Activated gamma-delta T cell treated with anti-CD3 and anti-CD28 coated beads, Interleukin-2, amount 50 U/mL, for 16 hours (primary cell): ENCODE data around the gene TECR.
"Not testable (repeated sequence)": the region's sequence is repeated elsewhere in the genome, so short reads cannot be mapped to it uniquely, and the experiment has no call there.

Source experiments
- DNase-seq: peaks from one replicate; pipeline ENCODE4 v3.0.0-alpha.2; 2020; ENCODE audit warnings: low read depth

Gene TECR

GRCh38 chr19:14540741-14541525 is 11.5 kb downstream of the TECR start:
- DNase-seq, result no peak

DNA sequence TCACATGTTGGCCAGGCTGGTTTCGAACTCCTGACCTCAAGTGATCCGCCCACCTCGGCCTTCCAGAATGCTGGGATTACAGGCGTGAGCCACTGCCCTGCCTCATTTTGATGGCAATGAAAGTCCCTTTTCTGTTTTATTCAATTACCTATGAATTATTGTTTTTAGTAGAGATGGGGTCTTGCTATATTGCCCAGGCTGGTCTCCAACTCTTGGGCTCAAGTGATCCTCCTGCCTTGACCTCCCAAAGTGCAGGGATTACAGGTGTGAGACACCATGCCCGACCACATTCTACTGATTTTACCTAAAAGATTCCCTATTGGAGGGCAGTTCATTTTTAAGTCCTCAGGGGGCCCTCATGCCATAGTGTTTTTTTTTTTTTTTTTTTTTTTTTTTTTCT is 12.6 kb downstream of the TECR start:
- DNase-seq, result not testable (repeated sequence)

DNA sequence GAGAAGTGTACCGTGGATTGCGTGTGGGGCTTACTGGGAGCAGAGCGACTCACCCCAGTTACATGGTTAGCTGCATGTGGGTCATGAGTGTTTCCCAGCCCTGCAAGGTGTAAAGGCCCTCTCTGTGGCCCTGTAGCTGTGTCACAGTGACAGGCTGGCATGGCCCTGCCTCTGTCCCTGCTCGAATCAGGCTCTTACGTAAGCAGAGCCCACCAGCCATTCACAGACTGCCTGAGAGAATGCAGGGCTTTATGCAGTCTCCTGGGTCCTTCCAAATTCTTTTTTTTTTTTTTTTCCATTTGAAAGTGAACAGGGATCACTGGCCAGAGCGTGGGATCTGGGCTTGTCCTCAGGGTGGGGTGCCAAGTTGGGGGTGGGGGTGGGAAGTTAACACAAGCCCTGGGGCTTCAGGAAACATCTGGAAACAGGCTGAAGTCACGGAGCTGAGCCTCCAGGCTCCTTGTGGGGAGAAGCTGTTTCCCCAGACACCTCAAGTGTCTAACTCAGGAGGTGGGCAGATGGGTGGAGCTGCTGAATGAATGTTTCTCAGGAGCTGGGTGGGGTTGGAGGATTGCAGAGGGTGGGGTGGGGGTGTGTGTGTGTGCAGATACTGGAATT is 13.4 kb downstream of the TECR start:
- DNase-seq, result no peak

DNA sequence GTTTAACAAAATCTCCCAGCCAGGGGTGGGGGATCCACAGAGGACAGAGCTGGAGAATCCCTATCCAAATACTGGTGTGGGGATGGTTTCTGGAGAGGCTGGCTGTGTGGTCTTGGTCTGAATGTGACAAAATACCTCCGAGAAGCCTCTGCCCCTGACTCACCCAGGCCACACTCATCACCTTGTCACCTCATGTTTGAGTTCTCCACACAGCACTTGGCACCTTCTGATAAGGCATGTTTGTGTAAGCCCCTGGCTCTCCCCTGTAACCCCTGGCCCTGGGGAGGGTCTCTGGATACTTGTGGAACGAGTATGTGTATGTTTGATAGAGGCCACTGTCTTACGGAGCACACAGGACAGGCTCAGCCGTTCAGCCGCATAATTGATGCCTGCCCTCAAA is 14.7 kb downstream of the TECR start:
- DNase-seq, result no peak

DNA sequence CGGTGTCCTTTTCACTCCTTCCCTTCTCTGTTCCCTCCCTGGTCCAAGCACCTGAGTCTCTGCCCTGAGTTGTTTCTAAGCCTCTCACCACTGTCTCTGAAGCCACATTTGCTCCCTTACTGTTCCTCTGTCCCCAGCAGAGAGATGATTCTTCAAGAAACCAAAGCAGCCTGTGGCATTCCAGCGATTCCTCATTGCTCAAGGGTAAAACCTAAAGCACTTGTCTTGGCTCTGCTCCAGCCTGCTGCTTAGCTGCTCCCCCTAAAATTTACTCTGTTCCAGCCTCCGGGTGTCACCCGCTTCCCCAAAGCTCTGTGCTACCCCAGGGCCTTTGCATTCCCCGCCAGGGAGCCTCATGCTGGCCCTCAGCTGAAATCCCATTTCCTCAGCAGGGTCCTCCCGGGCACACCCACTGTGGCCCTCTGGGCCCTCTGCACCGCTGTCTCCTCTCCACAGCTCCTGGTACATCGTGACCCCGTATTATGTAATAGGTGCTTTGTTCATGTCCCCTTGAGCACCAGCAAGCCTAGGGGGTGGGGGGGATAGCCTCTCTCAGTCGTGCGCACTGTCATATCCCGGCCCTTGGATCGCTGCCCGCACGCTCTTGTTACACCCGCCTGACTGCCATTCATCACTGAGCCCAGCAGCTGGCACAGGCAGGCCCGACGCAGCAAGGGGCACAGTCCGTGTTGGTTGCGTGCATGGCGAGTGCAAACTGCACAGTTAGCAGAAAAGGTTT is 15.8 kb downstream of the TECR start:
- DNase-seq, result no peak

- no peak for DNase-seq
These were observed 16.3 kb downstream of the TECR start for GRCh38 chr19:14545716-14546082.

- DNase-seq, result no peak
These were observed 20.9 kb downstream of the TECR start for GRCh38 chr19:14550201-14550754.

- peak; percentile 55 for DNase-seq
These were observed 22.0 kb downstream of the TECR start for GRCh38 chr19:14551134-14552005.

DNA sequence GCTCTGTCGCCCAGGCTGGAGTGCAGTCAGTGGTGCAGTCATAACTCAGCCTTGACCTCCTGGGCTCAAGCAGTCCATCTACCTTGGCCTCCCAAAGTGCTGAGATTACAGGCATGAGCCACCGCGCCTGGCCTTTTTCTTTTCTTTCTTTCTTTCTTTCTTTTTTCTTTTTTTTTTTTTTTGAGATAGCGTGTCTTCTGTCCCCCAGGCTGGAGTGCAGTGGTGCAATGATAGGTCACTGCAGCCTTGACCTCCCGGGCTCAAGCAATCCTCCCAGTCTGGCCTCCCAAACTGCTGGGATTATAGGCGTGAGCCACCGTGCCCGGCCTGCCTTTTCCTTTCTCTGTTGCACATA is 22.6 kb downstream of the TECR start:
- DNase-seq, result not testable (repeated sequence)

DNA sequence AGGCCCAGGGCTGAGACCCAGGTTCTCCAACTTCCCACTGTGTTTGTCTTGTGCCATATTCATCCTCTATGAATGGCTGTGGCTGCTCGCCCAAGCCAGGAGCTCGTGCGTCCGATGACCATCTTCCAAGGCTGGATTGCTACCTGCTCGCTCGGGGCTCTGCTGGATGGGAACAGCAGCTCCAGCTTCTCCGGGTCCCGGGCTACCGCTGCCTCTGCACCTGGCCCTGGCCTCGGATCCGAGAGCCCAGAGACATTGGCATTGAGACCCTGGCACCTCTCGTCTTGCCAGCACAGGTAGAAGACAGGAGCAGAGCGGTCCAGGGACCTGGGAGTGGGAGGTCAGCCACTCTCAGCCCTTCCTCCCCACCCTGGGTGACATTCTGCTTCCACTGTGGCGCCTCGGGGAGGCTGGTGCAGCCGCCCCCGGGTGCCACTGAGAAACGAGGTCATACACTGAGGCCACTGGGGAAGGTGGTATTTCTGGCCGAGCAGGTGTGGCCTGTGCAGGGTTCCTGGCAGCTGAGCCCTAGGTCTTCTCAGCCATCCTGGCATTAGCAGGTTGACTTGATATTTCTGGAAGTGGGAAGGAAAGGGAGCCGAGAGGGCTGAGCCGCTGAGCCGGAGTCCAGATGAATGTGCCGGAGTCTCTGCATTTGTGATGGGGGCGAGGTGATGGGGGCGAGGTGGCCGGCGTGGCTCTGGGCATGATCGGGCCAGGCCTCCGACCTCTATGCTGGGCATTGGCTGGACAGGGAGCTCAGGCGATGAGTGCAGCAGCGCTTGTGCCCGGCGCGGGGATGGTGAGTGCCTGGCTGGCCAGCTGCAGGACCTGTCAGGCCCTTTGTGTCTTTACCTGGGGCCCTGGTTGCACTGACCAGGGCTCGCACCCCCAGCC is 23.9 kb downstream of the TECR start:
- no peak for DNase-seq

DNA sequence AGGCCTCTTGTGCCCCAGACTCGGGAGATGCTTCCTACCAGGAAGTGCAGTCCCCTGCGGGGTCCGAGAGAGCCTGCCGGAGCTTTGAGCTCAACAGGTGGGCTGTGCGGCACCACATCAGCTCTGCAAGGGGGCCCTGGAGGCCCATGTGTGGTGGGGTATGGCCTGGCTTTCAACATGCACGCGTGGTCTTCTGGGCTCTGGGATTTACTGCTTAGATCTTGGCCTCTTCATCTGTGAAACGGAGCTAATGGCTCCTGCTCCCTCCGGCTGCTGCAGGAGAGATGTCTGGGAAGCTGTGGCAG is 24.5 kb downstream of the TECR start:
- no peak for DNase-seq

- no peak for DNase-seq
These were observed 25.0 kb downstream of the TECR start for GRCh38 chr19:14554382-14554812.

GRCh38 chr19:14555918-14556661 is 26.7 kb downstream of the TECR start:
- DNase-seq, result no peak

DNA sequence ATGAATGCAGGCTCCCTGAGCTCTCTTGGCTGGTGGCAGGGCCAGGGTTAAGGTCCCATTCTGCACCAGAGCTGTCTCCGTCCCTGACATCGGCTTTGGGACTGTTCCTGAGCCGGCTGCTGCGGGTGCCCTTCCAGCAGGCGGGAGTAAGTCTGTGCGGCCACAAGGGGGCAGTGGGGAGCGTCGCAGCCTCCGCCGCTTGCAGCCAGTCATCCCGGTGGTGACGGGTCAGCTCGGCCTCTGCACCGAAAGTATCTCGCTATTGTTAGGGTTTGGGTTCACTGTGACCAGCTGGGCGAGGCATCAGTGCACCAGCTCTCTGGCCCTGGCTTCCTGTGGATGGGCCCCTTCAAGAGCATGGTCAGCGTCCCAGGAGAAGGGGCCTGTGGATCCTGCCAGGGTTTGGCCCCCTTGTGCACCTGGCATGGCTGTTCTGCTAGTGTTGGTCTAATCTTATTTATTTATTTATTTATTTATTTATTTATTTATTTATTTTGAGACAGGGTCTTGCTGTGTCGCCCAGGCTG is 27.3 kb downstream of the TECR start:
- DNase-seq, result peak; percentile 55

- no peak for DNase-seq
These were observed 29.1 kb downstream of the TECR start for GRCh38 chr19:14558370-14559066.

- no peak for DNase-seq
These were observed 30.8 kb downstream of the TECR start for GRCh38 chr19:14559916-14560775.

DNA sequence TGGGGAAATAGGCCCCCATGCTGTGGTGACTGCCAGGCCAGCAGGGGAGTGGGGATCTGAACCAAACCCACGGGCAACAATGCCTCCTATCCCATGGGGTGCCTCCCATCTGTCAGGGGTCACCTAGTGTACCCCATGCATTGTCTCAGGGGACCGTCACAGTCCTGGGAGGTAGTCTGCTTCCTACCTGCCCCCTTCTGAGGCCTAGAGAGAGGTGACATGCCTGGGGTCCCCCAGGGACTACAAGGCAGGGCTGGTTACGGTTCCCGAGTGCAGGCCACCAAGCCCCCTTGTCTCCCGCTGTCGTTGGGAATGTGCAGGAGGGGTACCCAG is 31.3 kb downstream of the TECR start:
- no peak for DNase-seq

DNA sequence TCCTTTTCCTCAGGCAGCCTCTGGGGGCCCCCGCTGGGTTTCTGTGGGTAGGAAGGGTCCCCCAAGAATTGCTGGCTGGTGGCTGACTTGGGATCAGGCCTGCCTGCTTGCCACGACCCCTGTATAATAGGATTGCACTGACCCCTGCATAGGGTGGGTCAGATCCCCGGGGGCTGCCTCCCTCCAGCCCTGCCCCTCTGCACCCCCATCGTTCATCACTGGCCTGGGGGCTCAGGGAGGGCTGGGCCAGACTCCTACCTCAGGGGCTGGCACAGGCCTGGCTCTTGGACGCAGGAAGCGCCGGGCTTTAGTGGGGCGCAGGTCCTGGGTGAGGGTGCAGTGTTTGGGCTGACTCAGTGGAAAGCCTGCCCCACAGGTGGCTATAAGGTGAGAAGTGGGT is 31.9 kb downstream of the TECR start:
- no peak for DNase-seq
